ENCODE results near the gene PATZ1.

DNA sequence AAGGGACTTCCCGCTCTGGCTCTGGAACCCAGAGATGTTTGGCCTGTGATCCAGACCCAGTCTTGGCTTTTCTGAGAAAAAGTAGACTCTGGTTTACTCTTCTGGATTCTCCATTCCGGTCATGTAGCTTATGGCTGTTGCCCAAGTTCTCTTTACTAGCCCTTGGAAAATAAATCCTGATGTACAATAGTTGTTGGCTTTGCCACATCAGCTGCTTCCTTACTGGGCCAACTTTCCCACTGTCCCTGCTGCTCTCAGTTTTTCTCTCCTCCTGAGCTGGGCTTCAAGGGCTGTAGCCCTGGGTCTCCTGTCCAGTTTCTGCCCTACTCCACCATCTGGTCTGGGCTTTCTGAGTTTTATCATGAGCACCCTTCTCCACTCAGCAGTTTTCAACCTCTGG, 12.5 kb downstream of the PATZ1 start:
- TF ChIP-seq EP300 (IDR thresholded peaks at IDR 0.05; ENCODE audit: low read depth) (no peak), POLR2A (IDR thresholded peaks at IDR 0.05) (no peak), POLR2AphosphoS5 (IDR thresholded peaks at IDR 0.05) (no peak)
- TF ChIP-seq, protein P1, sequence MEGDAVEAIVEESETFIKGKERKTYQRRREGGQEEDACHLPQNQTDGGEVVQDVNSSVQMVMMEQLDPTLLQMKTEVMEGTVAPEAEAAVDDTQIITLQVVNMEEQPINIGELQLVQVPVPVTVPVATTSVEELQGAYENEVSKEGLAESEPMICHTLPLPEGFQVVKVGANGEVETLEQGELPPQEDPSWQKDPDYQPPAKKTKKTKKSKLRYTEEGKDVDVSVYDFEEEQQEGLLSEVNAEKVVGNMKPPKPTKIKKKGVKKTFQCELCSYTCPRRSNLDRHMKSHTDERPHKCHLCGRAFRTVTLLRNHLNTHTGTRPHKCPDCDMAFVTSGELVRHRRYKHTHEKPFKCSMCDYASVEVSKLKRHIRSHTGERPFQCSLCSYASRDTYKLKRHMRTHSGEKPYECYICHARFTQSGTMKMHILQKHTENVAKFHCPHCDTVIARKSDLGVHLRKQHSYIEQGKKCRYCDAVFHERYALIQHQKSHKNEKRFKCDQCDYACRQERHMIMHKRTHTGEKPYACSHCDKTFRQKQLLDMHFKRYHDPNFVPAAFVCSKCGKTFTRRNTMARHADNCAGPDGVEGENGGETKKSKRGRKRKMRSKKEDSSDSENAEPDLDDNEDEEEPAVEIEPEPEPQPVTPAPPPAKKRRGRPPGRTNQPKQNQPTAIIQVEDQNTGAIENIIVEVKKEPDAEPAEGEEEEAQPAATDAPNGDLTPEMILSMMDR (IDR thresholded peaks at IDR 0.05): no peak

Measured in transverse colon (tissue), 4 donors.